LHCN-M2 (cell line): ENCODE data around the gene CNN2. TPM values are rescaled to one million over a fixed set of nuclear protein-coding genes. Genes with fewer than 3 reads are reported as not detected.

Experiments used
- DNase-seq: peaks from one replicate; pipeline ENCODE4 v3.0.0-alpha.2; 2012; ENCODE audit warnings: low read depth
- total RNA-seq: library from RNA; depleted of rRNA; stranded (reverse); fragments of >200 nt; gene quantifications from 2 replicates; pipeline ENCODE4 v1.2.3, GENCODE V29; 2014

The CNN2 gene
- total RNA-seq, 1 experiment from 2014 or later: 130 TPM

GRCh38 chr19:1026783-1027649 lies 608 bp downstream of the CNN2 start:
- DNase-seq: peak; percentile 48

DNA sequence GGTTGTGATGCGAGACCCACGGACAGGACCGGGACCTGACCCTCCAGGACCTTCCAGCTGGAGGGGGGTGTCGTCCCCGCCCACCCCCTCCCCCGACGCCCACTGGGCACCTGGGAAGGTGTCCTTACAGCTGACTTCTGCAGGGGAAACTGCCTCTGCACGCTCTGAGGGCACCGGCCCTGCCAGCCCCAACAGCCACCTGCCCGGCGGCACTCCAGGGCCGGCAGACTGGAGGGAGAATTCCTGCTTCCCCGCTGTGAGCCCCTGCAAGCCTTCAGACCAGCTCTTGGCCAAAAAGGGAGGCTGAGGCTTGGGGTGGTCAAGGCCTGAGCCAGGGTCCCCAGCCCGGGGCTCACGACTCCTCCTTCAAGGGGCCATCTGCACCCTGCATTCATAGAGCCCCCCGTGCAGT lies 1.2 kb downstream of the CNN2 start:
- no peak for DNase-seq

DNA sequence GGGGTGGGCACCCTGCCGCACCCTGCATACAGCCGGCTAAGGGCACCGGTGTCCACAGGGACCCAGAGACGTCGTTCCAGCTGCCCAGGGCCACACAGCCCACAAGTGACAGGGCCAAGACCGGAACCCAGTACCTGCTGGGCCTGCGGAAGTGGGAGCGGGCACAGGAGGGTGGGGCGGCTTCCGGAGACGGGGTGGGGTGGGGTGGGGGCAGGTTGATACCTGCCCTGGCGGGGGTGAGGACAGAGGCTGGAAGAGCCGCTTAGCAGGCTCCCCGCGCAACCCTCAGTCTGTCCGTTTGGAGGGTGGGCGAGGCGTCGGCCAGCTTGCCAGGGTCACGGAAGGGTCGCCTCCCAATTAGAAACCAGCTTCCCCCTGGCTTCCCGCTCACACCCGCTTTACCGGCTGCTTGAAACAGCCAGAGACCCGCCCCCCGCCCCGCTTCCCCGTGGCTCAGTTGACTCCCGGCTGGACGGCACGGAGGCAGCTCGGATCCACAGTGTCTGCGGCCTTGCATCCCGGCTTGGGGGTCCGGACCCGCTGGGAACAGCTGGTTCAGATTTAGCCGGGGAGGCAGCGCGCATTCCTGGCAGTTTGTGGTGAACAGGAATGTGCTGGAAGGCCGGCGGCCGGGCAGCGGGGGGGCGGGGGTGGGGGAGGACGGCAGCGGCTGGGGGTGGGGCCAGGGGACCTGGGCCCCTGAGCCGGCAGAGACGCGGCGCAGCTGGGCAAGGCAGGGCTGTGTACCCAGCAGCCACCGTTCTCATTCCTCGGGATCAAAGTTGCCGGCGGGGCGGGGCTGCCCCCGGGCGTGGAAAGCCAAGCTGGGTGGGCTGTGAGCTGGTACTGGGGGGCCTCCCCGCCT lies 1.9 kb downstream of the CNN2 start:
- peak; percentile 96 for DNase-seq

DNA sequence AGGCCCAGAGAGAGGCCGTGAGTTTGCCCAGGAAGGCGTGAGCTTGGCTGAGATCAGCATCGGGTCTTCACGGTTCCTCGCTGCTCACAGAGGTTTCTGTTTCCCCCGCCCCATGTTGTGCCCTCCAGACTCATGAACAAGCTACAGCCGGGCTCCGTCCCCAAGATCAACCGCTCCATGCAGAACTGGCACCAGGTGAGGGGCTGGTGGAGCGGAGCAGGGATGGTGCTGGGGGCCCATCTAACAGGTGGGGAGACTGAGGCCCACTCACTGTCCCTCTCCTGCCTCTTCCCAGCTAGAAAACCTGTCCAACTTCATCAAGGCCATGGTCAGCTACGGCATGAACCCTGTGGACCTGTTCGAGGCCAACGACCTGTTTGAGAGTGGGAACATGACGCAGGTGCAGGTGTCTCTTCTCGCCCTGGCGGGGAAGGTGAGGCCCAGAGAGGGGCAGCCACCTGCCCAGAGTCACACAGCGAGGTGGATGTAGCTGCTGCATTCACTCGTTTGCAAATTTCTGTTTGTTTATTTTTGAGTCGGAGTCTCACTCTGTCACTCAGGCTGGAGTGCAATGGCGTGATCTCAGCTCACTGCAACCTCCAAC lies 6.0 kb downstream of the CNN2 start:
- DNase-seq: no peak

DNA sequence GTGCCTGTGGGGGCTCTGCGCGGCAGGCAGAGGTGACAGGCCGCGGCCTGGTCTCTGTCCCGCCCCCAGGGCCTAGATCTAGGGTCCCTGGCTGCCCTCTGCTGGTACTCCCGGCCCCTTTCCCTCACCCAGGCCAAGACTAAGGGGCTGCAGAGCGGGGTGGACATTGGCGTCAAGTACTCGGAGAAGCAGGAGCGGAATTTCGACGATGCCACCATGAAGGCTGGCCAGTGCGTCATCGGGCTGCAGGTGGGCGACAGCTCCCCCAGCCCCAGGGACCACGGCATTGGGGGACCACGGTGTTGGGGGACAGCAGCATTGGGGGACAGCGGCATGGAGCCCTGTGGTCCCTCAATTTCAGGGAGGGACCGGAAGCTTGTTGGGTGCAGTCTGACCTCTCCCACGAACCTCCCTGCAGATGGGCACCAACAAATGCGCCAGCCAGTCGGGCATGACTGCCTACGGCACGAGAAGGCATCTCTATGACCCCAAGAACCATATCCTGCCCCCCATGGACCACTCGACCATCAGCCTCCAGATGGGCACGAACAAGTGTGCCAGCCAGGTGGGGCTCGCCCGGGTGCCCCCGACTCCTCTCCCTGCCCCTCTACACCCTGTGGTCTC lies 9.7 kb downstream of the CNN2 start:
- DNase-seq: no peak

DNA sequence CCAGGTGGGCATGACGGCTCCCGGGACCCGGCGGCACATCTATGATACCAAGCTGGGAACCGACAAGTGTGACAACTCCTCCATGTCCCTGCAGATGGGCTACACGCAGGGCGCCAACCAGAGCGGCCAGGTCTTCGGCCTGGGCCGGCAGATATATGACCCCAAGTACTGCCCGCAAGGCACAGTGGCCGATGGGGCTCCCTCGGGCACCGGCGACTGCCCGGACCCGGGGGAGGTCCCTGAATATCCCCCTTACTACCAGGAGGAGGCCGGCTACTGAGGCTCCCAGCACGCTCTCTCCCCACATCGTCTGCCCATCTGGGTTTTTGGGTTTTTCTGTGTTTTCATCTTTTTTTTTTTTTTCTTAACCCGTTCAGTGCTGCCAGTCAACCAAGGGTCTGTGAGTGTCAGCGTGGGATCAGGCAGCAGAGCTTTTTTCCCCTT lies 11.2 kb downstream of the CNN2 start:
- no peak for DNase-seq

- DNase-seq: no peak
These were observed 12.7 kb downstream of the CNN2 start for GRCh38 chr19:1038978-1039645.

- peak; percentile 92 for DNase-seq
These were observed 13.5 kb downstream of the CNN2 start, which contains the start of gene ABCA7 for GRCh38 chr19:1039646-1040475. TSS of gene ABCA7 (plus strand) at chr19:1040107. CDS start at chr19:1041362, 1,255 bp downstream.

DNA sequence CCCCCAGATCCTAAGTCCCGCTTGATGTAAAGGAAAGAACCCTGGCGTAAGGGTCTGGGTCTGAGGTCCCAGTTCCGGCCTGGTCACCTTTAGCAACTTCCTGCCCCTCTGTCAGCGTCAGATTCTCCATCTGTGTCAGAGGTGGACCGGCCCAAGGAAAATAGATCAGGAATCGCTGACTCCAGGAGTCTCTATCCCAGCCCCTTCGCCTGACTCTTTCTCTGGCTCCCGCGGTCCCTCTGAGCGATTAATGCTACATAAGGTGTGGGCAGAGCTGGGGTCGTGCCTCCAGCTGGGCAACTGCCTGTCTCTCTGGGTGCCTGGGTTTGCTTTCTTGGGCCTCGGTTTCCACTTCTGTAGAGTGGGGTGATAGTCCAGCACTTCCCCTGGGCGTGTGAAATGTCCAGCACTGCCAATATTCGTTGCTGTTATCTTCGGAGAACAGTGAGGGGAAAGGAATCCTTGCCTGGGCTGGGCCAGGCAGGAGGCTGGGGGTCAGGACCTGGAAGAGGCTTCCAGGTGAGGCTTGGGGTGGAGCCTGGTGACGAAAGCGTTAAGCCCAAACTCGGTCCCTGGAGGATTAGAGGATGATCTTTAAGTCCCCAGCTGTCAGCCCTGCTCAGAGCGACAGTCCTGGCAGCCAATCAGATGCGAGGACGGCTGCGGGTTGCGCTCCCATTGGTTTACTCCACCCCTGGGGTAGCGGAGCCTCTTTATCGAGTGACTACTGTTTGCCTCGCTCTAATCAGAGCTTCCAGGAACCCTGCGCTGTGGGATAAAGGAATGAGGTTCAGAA lies 14.3 kb downstream of the CNN2 start:
- peak; percentile 96 for DNase-seq

GRCh38 chr19:1041272-1041834 lies 14.9 kb downstream of the CNN2 start:
- no peak for DNase-seq

DNA sequence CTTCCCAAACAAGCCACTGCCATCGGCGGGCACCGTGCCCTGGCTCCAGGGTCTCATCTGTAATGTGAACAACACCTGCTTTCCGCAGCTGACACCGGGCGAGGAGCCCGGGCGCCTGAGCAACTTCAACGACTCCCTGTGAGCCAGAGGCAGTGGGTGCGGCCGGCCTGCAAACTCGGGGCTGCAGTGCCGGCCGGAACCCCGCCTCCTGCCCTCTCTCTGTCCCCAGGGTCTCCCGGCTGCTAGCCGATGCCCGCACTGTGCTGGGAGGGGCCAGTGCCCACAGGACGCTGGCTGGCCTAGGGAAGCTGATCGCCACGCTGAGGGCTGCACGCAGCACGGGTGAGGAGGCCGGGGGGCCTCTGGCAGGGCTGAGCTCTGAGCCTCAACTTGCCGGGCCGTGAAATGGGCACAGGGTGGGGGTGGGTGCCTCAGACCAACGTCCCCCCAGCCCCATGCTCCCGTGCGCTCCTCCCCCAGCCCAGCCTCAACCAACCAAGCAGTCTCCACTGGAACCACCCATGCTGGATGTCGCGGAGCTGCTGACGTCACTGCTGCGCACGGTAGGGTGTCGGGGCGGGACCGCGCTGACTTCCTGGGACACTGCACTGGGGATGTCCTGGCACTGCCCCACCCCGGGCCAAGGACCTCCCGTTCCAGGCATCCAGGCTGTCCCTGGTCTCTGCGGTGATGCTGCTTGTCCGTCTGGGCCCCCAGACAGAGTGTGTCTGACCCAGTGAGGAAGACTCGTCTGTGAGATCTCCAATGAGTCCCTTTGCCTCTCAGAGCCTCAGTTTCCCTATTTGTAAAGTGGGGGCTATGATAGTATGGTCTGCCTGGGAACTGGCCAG lies 15.7 kb downstream of the CNN2 start:
- peak; percentile 89 for DNase-seq

DNA sequence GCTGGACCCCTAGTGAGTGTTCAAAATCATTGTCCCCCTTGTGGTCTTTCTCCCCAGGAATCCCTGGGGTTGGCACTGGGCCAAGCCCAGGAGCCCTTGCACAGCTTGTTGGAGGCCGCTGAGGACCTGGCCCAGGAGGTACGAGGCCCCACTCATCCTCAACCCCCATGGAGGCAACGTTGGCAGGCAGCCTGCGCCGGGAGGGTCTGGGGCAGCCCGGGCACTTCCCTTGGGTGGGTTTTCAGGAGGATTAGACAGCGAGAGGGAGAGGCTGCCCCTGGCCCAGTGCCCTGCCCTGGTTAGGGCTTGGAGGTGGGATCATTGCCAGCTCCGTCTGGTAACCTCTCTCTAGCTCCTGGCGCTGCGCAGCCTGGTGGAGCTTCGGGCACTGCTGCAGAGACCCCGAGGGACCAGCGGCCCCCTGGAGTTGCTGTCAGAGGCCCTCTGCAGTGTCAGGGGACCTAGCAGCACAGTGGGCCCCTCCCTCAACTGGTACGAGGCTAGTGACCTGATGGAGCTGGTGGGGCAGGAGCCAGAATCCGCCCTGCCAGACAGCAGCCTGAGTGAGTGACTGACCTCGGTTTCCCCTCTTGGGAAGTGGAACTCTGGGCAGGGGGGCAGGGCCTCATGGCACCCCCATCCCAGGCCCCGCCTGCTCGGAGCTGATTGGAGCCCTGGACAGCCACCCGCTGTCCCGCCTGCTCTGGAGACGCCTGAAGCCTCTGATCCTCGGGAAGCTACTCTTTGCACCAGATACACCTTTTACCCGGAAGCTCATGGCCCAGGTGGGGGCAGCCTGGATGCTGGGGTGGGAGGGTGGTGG lies 16.5 kb downstream of the CNN2 start:
- no peak for DNase-seq

- DNase-seq: no peak
These were observed 18.8 kb downstream of the CNN2 start for GRCh38 chr19:1045247-1045603.

DNA sequence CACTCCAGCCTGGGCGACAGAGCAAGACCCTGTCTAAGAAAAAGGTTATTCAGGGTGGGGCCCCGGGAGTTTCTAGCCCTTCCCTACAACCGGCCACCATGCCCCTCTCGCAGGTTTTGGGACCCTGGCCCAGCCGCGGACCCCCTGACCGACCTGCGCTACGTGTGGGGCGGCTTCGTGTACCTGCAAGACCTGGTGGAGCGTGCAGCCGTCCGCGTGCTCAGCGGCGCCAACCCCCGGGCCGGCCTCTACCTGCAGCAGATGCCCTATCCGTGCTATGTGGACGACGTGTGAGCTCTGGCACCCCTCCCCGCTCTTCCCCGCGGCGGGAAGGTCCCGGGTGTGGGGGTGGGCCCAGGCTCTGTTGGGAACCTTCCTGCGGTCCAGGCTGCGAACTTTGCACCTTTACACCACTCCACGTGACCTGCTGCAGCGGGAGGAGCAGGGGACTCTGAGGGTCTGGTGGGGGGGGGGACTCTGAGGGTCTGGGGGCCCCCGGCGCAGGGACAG lies 19.8 kb downstream of the CNN2 start:
- DNase-seq: no peak

DNA sequence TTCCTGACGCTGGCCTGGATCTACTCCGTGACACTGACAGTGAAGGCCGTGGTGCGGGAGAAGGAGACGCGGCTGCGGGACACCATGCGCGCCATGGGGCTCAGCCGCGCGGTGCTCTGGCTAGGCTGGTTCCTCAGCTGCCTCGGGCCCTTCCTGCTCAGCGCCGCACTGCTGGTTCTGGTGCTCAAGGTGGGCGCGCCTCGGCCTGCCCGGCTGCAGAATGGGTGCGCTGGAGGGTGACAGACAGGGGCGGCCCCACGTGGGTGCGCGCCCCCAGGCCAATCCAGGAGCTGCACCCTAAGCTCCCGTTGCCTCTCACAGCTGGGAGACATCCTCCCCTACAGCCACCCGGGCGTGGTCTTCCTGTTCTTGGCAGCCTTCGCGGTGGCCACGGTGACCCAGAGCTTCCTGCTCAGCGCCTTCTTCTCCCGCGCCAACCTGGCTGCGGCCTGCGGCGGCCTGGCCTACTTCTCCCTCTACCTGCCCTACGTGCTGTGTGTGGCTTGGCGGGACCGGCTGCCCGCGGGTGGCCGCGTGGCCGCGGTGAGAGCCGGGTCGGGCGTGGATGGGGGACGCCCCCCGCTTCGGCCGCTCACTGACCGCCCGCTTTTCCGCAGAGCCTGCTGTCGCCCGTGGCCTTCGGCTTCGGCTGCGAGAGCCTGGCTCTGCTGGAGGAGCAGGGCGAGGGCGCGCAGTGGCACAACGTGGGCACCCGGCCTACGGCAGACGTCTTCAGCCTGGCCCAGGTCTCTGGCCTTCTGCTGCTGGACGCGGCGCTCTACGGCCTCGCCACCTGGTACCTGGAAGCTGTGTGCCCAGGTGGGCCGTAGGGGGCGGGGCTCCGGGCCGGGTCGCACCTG lies 20.7 kb downstream of the CNN2 start:
- no peak for DNase-seq

GRCh38 chr19:1047696-1048147 lies 21.3 kb downstream of the CNN2 start:
- no peak for DNase-seq
